Panc1 (cell line): ENCODE measurements around the gene RETREG1. TPM values are rescaled to one million over a fixed set of nuclear protein-coding genes. Genes with fewer than 3 reads are reported as not detected.

Source experiments
- ATAC-seq: fragments of 200-7000 bp; cut with Tn5 transposase; 2 replicates; pipeline ENCODE4 v1.9.1; 2020; ENCODE audit warnings: mild to moderate bottlenecking, moderate library complexity
- BruUV-seq: library from RNA; stranded (reverse); fragments of 400-500 nt; replicated peaks from 2 replicates; lab custom pipeline; 2021; lab: Mats Ljungman, UMichigan
- CTCF ChIA-PET: fragments of 300-600 bp; sonication (Branson Sonifier 250); formaldehyde crosslinking; loops from one replicate; lab custom pipeline; 2022; ENCODE audit warnings: antibody characterized with exemption; lab: Charles Lee
- POLR2A ChIA-PET: fragments of 300-600 bp; sonication (Branson Sonifier 250); formaldehyde crosslinking; loops from one replicate; lab custom pipeline; 2022; ENCODE audit warnings: antibody characterized with exemption; lab: Charles Lee
- DNase-seq: peaks from one replicate; pipeline ENCODE4 v3.0.0-alpha.2; 2010; ENCODE audit warnings: low read depth, low spot score
- H3K27ac ChIP-seq: 2 replicates; pipeline ENCODE4 v1.5.1; 2011; ENCODE audit warnings: mild to moderate bottlenecking, low read length, inconsistent platforms
- H3K27me3 ChIP-seq: fragments of 200-500 bp; sonication (Bioruptor generic); 2 replicates; pipeline ENCODE4 v1.6.0; 2014; ENCODE audit warnings: low read length, inconsistent platforms; ENCODE audit not compliant: control insufficient read depth, insufficient read depth
- H3K36me3 ChIP-seq: fragments of 200-500 bp; sonication (Bioruptor generic); 2 replicates; pipeline ENCODE4 v1.5.1; 2014; ENCODE audit warnings: inconsistent platforms, mild to moderate bottlenecking, low read length, moderate library complexity; ENCODE audit not compliant: control insufficient read depth, insufficient read depth
- H3K4me1 ChIP-seq: 2 replicates; pipeline ENCODE4 v1.5.1; 2011; ENCODE audit warnings: inconsistent platforms, mild to moderate bottlenecking, low read length, moderate library complexity; ENCODE audit not compliant: control insufficient read depth, insufficient read depth
- H3K4me3 ChIP-seq, 2 experiments: 2 replicates each; pipeline ENCODE4 v1.5.1; 2011 to 2012; ENCODE audit warnings: low read depth in 2 of 2, low read length in 2 of 2, mild to moderate bottlenecking in 2 of 2, inconsistent platforms in 1 of 2, moderate library complexity in 1 of 2
- H3K9me3 ChIP-seq: fragments of 200-500 bp; sonication (Bioruptor generic); 2 replicates; pipeline ENCODE4 v1.5.1; 2014; ENCODE audit warnings: low read depth, mild to moderate bottlenecking, inconsistent platforms, low read length, moderate library complexity; ENCODE audit not compliant: control insufficient read depth, insufficient read depth
- POLR2AphosphoS5 ChIP-seq: IDR thresholded peaks from 2 replicates; pipeline ENCODE4 v1.6.1; 2012; ENCODE audit warnings: mild to moderate bottlenecking, low read depth, low read length, moderate library complexity
- SIN3A ChIP-seq: IDR thresholded peaks from 2 replicates; pipeline ENCODE4 v1.6.1; 2012; ENCODE audit warnings: low read depth, mild to moderate bottlenecking, low read length, moderate library complexity, borderline replicate concordance; ENCODE audit not compliant: insufficient read depth
- TCF7L2 ChIP-seq: IDR thresholded peaks from 2 replicates; pipeline ENCODE4 v1.6.1; 2011; ENCODE audit warnings: mild to moderate bottlenecking, low read depth, low read length, inconsistent platforms
- in situ Hi-C: cut with HindIII; loops from 2 replicates; pipeline ENCODE4 v1.10.0; 2016; ENCODE audit warnings: low sequenced_read_pairs, low pct_unique_long_range_greater_than_20kb
- intact Hi-C: fragments of 100-400 bp; cut with micrococcal nuclease; formaldehyde crosslinking; loops from one replicate; pipeline ENCODE4 v1.10.0; 2022; ENCODE audit not compliant: unreplicated experiment
- total RNA-seq: library from RNA; stranded (reverse); gene quantifications from one replicate; pipeline ENCODE4 v1.2.1, GENCODE V29; 2021; ENCODE audit not compliant: unreplicated experiment
- TF ChIP-seq, protein P1 (sequence below), 2 experiments: IDR thresholded peaks; 2 replicates each; pipeline ENCODE4 v1.6.1; 2011 to 2012; ENCODE audit warnings: low read depth in 2 of 2, control low read depth in 1 of 2, low read length in 1 of 2, mild to moderate bottlenecking in 1 of 2, moderate library complexity in 1 of 2; ENCODE audit not compliant: insufficient read depth in 1 of 2
- TF ChIP-seq, protein P2 (sequence below): fragments of 450-650 bp; IDR thresholded peaks from 2 replicates; pipeline ENCODE4 v1.5.1; 2017; ENCODE audit warnings: mild to moderate bottlenecking

RETREG1 gene
- total RNA-seq, 1 experiment from 2014 or later: 0.74 TPM

DNA sequence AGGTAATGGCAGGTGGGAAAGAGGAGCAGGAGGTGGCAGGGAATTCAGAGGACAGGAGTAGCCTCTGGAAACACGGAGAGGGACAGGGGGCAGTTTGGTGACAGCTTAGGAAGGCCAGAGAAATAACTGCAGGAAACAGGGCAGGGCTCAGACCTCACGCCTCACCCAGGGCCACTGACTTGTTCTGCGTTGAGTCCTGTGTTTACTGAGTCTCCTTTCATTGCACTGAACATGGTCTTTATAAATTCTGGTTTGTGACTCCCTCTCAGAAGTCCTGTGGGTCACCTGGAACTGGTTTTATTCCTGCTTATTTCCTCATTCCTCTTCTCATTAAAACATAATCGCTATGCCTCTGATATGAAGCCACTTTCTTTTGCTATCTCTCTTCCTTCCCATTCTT, 96.0 kb downstream of the RETREG1 start:
- POLR2A ChIA-PET: no interaction called here
- no peak overlapping the region for H3K4me3 ChIP-seq
- BruUV-seq: no TSS peak
- intact Hi-C loops (no loop called here), in situ Hi-C loops (no loop called here)
- no peak for DNase-seq
- H3K27ac ChIP-seq: no peak overlapping the region
- H3K9me3 ChIP-seq: no peaks in the 10 kb centered on the region
- peaks cover 2% of the 10 kb centered on the region for H3K27me3 ChIP-seq
- H3K4me1 ChIP-seq: no peaks in the 10 kb centered on the region; the same call in 1 of the 2 replicates
- CTCF ChIA-PET: no interaction called here
- no peaks in the 10 kb centered on the region for H3K36me3 ChIP-seq
- no peak for ATAC-seq
- TF ChIP-seq TCF7L2: no peak
- TF ChIP-seq SIN3A: no peak
- TF ChIP-seq, protein P1, sequence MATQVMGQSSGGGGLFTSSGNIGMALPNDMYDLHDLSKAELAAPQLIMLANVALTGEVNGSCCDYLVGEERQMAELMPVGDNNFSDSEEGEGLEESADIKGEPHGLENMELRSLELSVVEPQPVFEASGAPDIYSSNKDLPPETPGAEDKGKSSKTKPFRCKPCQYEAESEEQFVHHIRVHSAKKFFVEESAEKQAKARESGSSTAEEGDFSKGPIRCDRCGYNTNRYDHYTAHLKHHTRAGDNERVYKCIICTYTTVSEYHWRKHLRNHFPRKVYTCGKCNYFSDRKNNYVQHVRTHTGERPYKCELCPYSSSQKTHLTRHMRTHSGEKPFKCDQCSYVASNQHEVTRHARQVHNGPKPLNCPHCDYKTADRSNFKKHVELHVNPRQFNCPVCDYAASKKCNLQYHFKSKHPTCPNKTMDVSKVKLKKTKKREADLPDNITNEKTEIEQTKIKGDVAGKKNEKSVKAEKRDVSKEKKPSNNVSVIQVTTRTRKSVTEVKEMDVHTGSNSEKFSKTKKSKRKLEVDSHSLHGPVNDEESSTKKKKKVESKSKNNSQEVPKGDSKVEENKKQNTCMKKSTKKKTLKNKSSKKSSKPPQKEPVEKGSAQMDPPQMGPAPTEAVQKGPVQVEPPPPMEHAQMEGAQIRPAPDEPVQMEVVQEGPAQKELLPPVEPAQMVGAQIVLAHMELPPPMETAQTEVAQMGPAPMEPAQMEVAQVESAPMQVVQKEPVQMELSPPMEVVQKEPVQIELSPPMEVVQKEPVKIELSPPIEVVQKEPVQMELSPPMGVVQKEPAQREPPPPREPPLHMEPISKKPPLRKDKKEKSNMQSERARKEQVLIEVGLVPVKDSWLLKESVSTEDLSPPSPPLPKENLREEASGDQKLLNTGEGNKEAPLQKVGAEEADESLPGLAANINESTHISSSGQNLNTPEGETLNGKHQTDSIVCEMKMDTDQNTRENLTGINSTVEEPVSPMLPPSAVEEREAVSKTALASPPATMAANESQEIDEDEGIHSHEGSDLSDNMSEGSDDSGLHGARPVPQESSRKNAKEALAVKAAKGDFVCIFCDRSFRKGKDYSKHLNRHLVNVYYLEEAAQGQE (IDR thresholded peaks at IDR 0.05; ENCODE audit: insufficient read depth in 1 of 2, low read depth in 2 of 2, low read length in 1 of 2): no peak
- no peak for TF ChIP-seq POLR2AphosphoS5
- TF ChIP-seq, protein P2, sequence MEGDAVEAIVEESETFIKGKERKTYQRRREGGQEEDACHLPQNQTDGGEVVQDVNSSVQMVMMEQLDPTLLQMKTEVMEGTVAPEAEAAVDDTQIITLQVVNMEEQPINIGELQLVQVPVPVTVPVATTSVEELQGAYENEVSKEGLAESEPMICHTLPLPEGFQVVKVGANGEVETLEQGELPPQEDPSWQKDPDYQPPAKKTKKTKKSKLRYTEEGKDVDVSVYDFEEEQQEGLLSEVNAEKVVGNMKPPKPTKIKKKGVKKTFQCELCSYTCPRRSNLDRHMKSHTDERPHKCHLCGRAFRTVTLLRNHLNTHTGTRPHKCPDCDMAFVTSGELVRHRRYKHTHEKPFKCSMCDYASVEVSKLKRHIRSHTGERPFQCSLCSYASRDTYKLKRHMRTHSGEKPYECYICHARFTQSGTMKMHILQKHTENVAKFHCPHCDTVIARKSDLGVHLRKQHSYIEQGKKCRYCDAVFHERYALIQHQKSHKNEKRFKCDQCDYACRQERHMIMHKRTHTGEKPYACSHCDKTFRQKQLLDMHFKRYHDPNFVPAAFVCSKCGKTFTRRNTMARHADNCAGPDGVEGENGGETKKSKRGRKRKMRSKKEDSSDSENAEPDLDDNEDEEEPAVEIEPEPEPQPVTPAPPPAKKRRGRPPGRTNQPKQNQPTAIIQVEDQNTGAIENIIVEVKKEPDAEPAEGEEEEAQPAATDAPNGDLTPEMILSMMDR: no peak

DNA sequence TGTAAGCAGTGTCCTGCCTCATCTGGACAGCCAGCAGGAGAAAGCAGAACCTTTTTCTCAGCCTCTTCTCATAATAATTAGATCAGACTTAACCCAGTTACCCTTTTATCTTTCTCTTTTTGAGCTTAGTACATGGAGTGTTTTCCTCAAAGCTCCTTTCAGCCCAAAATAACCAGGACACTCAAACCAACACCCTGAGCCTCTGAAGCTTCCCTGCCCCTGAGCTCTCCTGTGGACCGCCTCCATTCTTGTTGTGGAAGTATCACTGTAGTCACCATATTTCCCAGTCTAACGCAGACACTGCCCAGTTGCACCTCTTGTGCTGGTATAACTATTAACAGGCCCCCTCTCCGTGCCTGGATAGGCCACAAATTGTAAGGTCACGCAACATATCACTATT, 97.4 kb downstream of the RETREG1 start:
- no peak overlapping the region for H3K27ac ChIP-seq

More for the DNA sequence above, 97.4 kb downstream of the RETREG1 start:
- Histone ChIP-seq H3K4me3 (no peak overlapping the region), H3K27me3 (peaks cover 2% of the 10 kb centered on the region), H3K9me3 (no peaks in the 10 kb centered on the region), H3K4me1 (no peaks in the 10 kb centered on the region; the same call in 1 of the 2 replicates), H3K36me3 (no peaks in the 10 kb centered on the region)
- intact Hi-C loops (no loop called here), in situ Hi-C loops (no loop called here)
- no peak for DNase-seq
- ATAC-seq: no peak
- CTCF ChIA-PET: no interaction called here
- POLR2A ChIA-PET: no interaction called here
- no TSS peak for BruUV-seq
- TF ChIP-seq, protein P2: no peak
- TF ChIP-seq, protein P1 (IDR thresholded peaks at IDR 0.05; ENCODE audit: insufficient read depth in 1 of 2, low read depth in 2 of 2, low read length in 1 of 2): no peak
- TF ChIP-seq SIN3A (no peak), POLR2AphosphoS5 (no peak), TCF7L2 (no peak)
